Heart left ventricle (tissue), 16 donors: ENCODE measurements around the gene ME1. TPM values are rescaled to one million over a fixed set of nuclear protein-coding genes. Genes with fewer than 3 reads are reported as not detected.

Experiments
- ATAC-seq, 4 donors: fragments of 200-7000 bp; cut with Tn5 transposase; one replicate each; pipeline ENCODE4 v1.9.1; 2020 to 2022; ENCODE audit warnings: moderate library complexity in 4 of 4, mild to moderate bottlenecking in 3 of 4, moderate number of reproducible peaks in 1 of 4
- DNase-seq, 5 donors: peaks; one replicate each; pipeline ENCODE4 v3.0.0-alpha.2; 2020
- H3K27ac ChIP-seq, 12 donors: fragments of 200-600 bp; sonication (generic) in 4 of 12; one replicate each; pipeline versions ENCODE4 v1.5.0 to v1.8.0; 2016 to 2022; ENCODE audit warnings: mild to moderate bottlenecking in 2 of 12
- H3K27me3 ChIP-seq, 9 donors: fragments of 200-600 bp; sonication (generic) in 2 of 9; one replicate each; pipeline versions ENCODE4 v1.5.1 to v1.8.0; 2016 to 2022; ENCODE audit warnings: mild to moderate bottlenecking in 3 of 9
- H3K36me3 ChIP-seq, 9 donors: fragments of 200-600 bp; sonication (generic) in 2 of 9; one replicate each; pipeline versions ENCODE4 v1.5.0 to v1.8.0; 2018 to 2022; ENCODE audit warnings: mild to moderate bottlenecking in 2 of 9
- H3K4me1 ChIP-seq, 12 donors: fragments of 200-600 bp; sonication (generic) in 4 of 12; one replicate each; pipeline versions ENCODE4 v1.5.0 to v1.8.0; 2016 to 2022; ENCODE audit warnings: mild to moderate bottlenecking in 3 of 12
- H3K4me3 ChIP-seq, 12 donors: fragments of 200-600 bp; sonication (generic) in 4 of 12; one replicate each; pipeline versions ENCODE4 v1.5.0 to v1.8.0; 2017 to 2022; ENCODE audit warnings: mild to moderate bottlenecking in 9 of 12, moderate library complexity in 4 of 12
- H3K9me3 ChIP-seq, 12 donors: fragments of 200-600 bp; sonication (generic) in 4 of 12; one replicate each; pipeline versions ENCODE4 v1.5.0 to v1.8.0; 2016 to 2022; ENCODE audit warnings: mild to moderate bottlenecking in 1 of 12
- CTCF ChIP-seq, 12 donors: fragments of 200-600 bp; sonication (generic) in 4 of 12; IDR thresholded peaks; one replicate each; pipeline versions ENCODE4 v1.5.0 to v1.8.0; 2018 to 2022; ENCODE audit warnings: antibody characterized with exemption in 12 of 12, mild to moderate bottlenecking in 5 of 12
- POLR2A ChIP-seq, 2 donors: fragments of 450-650 bp; IDR thresholded peaks; one replicate each; pipeline ENCODE4 v1.6.1; 2017; ENCODE audit warnings: antibody characterized with exemption in 2 of 2, mild to moderate bottlenecking in 2 of 2, moderate library complexity in 2 of 2
- WGBS, 4 donors: extraction: QIAGEN DNeasy Blood & Tissue Kit in 2 of 4; methylation state at CpG; one replicate each; pipeline versions ENCODE4 v1.1.5 to v1.1.7; 2013 to 2018; 5-methylcytosine and 5-hydroxymethylcytosine counted together
- intact Hi-C, 10 donors: fragments of 100-400 bp; cut with DNase I; formaldehyde crosslinking; loops; one replicate each; pipeline versions ENCODE4 v1.11.1 to v1.14.2; 2022
- polyA plus RNA-seq, 2 donors: library from polyadenylated mRNA; stranded (reverse); fragments of 200-250 nt; gene quantifications; one replicate each; pipeline ENCODE4 v1.2.3, GENCODE V29; 2013
- total RNA-seq, 9 donors: library from RNA; depleted of rRNA in 2 of 9; stranded (reverse); fragments of >200 nt in 2 of 9; fragmentation: NEBNext Ultra II Directional in 3 of 9; extraction: Animal tissue kit (Norgen Biotek cat#: 25700) in 3 of 9; gene quantifications; one replicate each; pipeline versions ENCODE4 v1.1.0 to v1.2.4, GENCODE V29; 2016 to 2023
- donor health status: ischemic (EF 13 %, LVEDD 7.1; RV severe dilation, severe dysfunction).
- donor health status: healthy with polysubstance abuse.
- donor health status: DM: no; HTN: yes; CAD: no.
- donor health status: DM: no; HTN: no; CAD: no.
- donor health status: ischemic (EF 25% LVEDD 6.9; RV normal size, moderate dysfunction).
- donor health status: ischemic (EF 25% LVEDD 5.7; RV mildly dilated, moderate dysfunction).
- donor health status: healthy.
- donor health status: DM: yes; HTN: yes; CAD: no.
- donor health status: ischemic (EF 35%, LVEDD 5.7; RV mildly dilated, moderate dysfunction).
- donor health status: nonischemic (EF 11% LVEDD 7.7; RV severe dilation, severe dysfunction).
- donor health status: DM: yes; HTN: yes; CAD: no.
- donor health status: PGD.
- donor health status: ischemic (EF 29% LVEDD 5.4; RV normal size, mild dysfunction).
- donor health status: nonischemic (EF 23%, LVEDD 6.1; RV moderate dilation, normal function).

ME1 gene
- total and polyA plus RNA-seq, 11 donors: 7.0 to 28.5 (median 18.1) TPM

- TF ChIP-seq CTCF (IDR thresholded peaks at IDR 0.05): no peak
- no peak for TF ChIP-seq POLR2A (IDR thresholded peaks at IDR 0.05)
- Histone ChIP-seq H3K27me3 (no peaks in the 10 kb centered on the region), H3K9me3 (no peaks in the 10 kb centered on the region), H3K4me3 (no peak overlapping the region), H3K36me3 (peaks cover 0 to 7% (median 0%) of the 10 kb centered on the region in 9 donors), H3K4me1 (no peaks in the 10 kb centered on the region), H3K27ac (no peak overlapping the region)
- 65 to 80% (median 75%) methylated on average over 1 of the region's 1 CpG for WGBS, 4 donors
- intact Hi-C loops: no loop called here
- no peak for DNase-seq
- ATAC-seq: no peak
Measured at GRCh38 chr6:83231146-83231545, 199.7 kb downstream of the ME1 start.

DNA sequence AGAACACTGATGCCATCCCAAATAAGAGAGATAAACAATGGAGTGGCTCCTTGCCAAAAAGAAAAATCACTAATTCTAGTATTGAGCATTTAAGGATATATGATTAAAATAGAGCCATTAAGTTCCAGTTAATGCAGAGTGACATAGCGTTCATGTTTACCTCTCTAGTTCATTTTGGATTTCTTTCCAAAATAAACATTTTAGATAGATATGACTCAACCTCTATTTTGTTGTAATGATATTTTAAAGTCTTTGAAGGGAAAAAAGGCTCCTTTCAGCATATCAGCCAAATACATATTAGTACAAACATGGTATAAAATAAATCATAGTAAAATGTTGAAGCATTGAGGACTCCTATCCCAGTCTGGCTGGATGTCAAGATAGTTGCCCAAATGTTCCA, 204.3 kb downstream of the ME1 start:
- no peak for TF ChIP-seq CTCF (IDR thresholded peaks at IDR 0.05)
- no peak for TF ChIP-seq POLR2A (IDR thresholded peaks at IDR 0.05)
- Histone ChIP-seq H3K9me3 (no peaks in the 10 kb centered on the region), H3K36me3 (peaks cover 0 to 23% (median 0%) of the 10 kb centered on the region in 9 donors), H3K4me1 (no peaks in the 10 kb centered on the region), H3K27me3 (no peaks in the 10 kb centered on the region), H3K27ac (no peak overlapping the region), H3K4me3 (no peak overlapping the region)
- DNase-seq (no peak), ATAC-seq (no peak)
- 59 to 78% (median 68%) methylated on average over 1 of the region's 1 CpG for WGBS, 4 donors
- intact Hi-C loops: loop anchor here in 5 of 10 donors (10.0 kb wide), 2 partner anchors 188 to 198 kb away; no protein-coding TSS in a partner anchor

DNA sequence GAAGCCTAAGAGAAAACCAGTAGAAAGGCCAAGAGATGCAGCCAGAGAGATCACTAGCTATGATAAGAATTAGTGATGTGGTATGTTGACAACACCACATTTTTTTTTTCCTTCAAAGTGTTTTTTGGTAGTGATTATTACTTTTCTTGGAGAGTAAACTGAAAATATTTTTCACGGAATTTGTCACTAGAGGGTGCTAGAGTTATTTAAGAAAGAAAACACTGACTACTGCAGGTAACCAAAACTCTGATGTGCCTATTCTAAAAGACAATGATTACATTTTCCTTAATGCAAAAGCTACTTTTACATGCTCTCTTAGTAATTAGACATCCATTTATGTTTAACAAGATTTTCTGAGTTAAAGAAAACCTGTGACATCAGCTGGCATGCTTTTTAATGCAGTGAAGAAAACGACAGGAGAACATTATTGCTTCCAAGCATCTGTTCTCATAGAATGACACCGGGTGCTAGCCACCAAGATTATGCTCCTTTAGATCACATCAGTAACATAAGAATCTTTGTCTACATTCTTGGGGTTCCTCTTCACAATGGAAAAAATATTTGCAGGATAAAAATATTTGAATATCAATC, 208.9 kb downstream of the ME1 start:
- H3K4me3 ChIP-seq: no peak overlapping the region
- H3K36me3 ChIP-seq: peaks cover 0 to 23% (median 0%) of the 10 kb centered on the region in 9 donors
- no peak for ATAC-seq
- intact Hi-C loops: loop anchor here (1.0 to 10.0 kb wide), 7 partner anchors 193 to 293 kb away; partner anchors contain the start of gene PRSS35 (in 3 of the 10)
- no peak overlapping the region for H3K27ac ChIP-seq
- H3K27me3 ChIP-seq: no peaks in the 10 kb centered on the region
- DNase-seq: no peak
- H3K9me3 ChIP-seq: no peaks in the 10 kb centered on the region
- 27 to 58% (median 55%) methylated on average over 3 of the region's 3 CpGs for WGBS, 4 donors
- TF ChIP-seq CTCF (IDR thresholded peaks at IDR 0.05) (peak in 11 of 12 donors; percentile 36 to 69 (median 59)), POLR2A (IDR thresholded peaks at IDR 0.05) (no peak)
- H3K4me1 ChIP-seq: no peaks in the 10 kb centered on the region

- Histone ChIP-seq H3K27ac (no peak overlapping the region), H3K4me1 (no peaks in the 10 kb centered on the region), H3K9me3 (no peaks in the 10 kb centered on the region), H3K4me3 (no peak overlapping the region), H3K27me3 (no peaks in the 10 kb centered on the region), H3K36me3 (peaks cover 0 to 23% (median 0%) of the 10 kb centered on the region in 9 donors)
- ATAC-seq (no peak), DNase-seq (no peak)
- intact Hi-C loops: loop anchor here in 6 of 10 donors (2.0 to 10.0 kb wide), 3 partner anchors 194 to 294 kb away; no protein-coding TSS in a partner anchor
- WGBS, 4 donors: 73 to 82% (median 80%) methylated on average over 1 of the region's 1 CpG
- TF ChIP-seq POLR2A (IDR thresholded peaks at IDR 0.05) (no peak), CTCF (IDR thresholded peaks at IDR 0.05) (no peak)
Measured at GRCh38 chr6:83221276-83221675, 209.6 kb downstream of the ME1 start.
